ENCODE results near the gene ZSCAN31.

The ZSCAN31 gene

DNA sequence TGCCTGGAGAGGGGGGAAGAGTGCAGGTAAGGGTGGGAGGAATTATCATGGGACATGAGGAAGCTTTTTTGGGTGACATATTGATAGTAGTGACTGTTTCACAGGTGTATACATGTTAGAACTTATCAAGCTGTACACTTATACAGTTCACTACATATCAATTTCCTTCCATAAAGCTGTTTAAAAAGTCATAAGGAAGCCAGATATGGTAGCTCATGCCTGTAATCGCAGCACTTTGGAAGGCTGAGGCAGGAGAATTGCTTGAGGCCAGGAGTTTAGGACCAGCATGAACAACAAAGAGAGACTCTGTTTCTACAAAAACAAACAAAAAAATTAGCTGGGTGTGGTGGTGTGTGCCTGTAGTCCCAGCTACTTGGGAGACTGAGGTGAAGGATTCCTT lies 41.9 kb upstream of the ZSCAN31 start:
- Mint-ChIP-seq H3K4me3 (no peak overlapping the region), H3K4me1 (peaks cover 4% of the 10 kb centered on the region), H3K27ac (no peak overlapping the region), H3K9me3 (peaks cover 10% of the 10 kb centered on the region), H3K27me3 (ENCODE audit: low read depth) (no peaks in the 10 kb centered on the region), H3K36me3 (ENCODE audit: low read depth) (peaks cover 83% of the 10 kb centered on the region)
- TF ChIP-seq, protein P1, sequence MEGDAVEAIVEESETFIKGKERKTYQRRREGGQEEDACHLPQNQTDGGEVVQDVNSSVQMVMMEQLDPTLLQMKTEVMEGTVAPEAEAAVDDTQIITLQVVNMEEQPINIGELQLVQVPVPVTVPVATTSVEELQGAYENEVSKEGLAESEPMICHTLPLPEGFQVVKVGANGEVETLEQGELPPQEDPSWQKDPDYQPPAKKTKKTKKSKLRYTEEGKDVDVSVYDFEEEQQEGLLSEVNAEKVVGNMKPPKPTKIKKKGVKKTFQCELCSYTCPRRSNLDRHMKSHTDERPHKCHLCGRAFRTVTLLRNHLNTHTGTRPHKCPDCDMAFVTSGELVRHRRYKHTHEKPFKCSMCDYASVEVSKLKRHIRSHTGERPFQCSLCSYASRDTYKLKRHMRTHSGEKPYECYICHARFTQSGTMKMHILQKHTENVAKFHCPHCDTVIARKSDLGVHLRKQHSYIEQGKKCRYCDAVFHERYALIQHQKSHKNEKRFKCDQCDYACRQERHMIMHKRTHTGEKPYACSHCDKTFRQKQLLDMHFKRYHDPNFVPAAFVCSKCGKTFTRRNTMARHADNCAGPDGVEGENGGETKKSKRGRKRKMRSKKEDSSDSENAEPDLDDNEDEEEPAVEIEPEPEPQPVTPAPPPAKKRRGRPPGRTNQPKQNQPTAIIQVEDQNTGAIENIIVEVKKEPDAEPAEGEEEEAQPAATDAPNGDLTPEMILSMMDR (IDR thresholded peaks at IDR 0.05; ENCODE audit: unreplicated experiment in 3 of 3): no peak

DNA sequence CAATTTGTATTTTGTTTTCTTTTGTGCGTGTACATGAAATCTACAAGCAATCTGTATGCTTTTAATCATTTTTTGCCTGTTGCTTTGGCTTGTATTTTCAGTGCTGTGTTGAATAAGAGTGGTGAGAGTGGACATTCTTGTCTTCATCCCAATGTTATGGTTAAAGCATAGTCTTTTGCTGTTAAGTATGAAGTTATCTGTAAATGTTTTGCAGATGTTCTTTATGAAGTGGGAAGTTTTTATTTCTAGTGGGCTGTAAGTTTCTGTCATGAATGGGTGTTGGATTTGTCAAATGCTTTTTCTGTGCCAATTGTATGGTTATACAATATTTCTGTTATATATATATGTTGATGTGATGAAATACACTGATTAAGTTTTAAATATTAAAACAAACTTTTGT lies 38.0 kb upstream of the ZSCAN31 start:
- Mint-ChIP-seq H3K36me3 (ENCODE audit: low read depth) (peaks cover 45% of the 10 kb centered on the region), H3K4me3 (no peak overlapping the region), H3K4me1 (no peaks in the 10 kb centered on the region), H3K27me3 (ENCODE audit: low read depth) (no peaks in the 10 kb centered on the region), H3K9me3 (peaks cover 4% of the 10 kb centered on the region), H3K27ac (no peak overlapping the region)
- TF ChIP-seq, protein P1 (IDR thresholded peaks at IDR 0.05; ENCODE audit: unreplicated experiment in 3 of 3): no peak

DNA sequence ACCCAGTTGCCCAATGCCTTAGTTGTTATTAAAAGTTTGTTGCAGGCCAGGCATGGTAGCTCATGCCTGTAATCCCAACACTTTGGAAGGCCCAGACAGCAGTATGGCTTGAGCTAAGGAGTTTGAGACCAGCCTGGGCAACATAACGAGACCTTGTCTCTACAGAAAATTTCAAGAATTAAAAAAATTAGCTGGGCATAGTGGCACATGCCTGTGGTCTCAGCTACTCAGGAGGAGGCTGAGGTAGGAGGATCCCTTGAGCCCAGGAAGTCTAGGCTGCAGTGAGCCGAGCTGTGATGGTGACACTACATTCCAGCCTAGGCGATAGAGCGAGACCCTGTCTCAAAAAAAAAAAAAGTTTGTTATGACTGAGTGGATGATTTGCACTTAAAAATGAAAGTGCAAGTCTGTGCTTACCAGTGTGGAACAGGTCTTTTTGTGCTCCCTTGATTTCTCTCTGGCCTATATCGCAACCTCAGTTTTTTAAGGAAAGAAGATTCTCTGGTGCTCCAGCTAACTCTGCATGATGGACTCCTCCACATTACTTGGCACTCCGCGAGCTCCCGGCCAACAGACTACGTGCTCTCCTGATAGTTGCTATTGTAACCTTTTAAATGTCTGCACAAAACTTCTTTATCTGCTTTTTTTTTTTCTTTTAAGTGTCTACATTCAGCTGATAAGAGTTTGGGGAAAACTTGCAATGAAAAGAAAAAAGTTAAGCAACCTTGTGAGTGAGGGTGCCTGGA lies 35.9 kb upstream of the ZSCAN31 start:
- TF ChIP-seq, protein P1 (IDR thresholded peaks at IDR 0.05; ENCODE audit: unreplicated experiment in 3 of 3): no peak
- Mint-ChIP-seq H3K27me3 (ENCODE audit: low read depth) (no peaks in the 10 kb centered on the region), H3K4me1 (no peaks in the 10 kb centered on the region), H3K36me3 (ENCODE audit: low read depth) (peaks cover 37% of the 10 kb centered on the region), H3K27ac (no peak overlapping the region), H3K9me3 (no peaks in the 10 kb centered on the region), H3K4me3 (no peak overlapping the region)

DNA sequence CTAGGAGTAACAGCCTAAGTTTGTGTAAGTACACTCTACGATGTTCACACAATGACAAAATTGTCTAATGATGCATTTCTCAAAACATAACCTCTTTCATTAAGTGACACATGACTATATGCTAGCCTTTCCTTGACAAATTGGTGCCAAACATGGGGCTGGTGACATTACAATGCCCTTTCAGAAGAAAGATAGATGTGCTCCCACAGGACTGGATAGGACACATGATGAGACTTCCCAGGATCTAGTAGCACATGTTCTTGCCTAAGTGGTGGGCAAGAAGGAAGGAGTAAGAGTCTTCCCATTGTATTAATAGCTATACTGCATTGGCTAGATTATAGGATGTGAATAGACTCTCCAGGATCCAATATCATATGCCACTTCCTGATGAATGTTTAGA lies 35.3 kb upstream of the ZSCAN31 start:
- Mint-ChIP-seq H3K36me3 (ENCODE audit: low read depth) (peaks cover 40% of the 10 kb centered on the region), H3K4me1 (no peaks in the 10 kb centered on the region), H3K9me3 (no peaks in the 10 kb centered on the region), H3K4me3 (no peak overlapping the region), H3K27ac (no peak overlapping the region), H3K27me3 (ENCODE audit: low read depth) (no peaks in the 10 kb centered on the region)
- TF ChIP-seq, protein P1 (IDR thresholded peaks at IDR 0.05; ENCODE audit: unreplicated experiment in 3 of 3): no peak

DNA sequence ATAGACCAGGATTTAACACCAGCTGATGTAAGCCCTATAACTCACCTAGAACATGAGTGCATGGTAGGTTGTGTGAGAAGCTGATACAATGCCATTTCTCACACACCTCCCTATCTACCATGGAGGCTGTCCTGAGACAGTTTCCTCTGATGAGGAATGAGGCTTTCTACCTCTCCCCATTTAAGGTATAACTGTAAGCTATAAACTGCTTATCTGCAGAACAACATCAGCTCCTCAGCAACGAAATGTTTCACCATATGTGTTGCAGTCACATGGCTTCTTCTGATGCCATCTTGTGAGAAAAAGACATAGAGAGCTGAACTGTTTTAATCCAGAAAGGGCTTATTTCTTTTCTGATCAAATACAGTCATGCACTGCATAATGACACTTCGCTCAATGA lies 34.5 kb upstream of the ZSCAN31 start:
- Mint-ChIP-seq H3K36me3 (ENCODE audit: low read depth) (peaks cover 41% of the 10 kb centered on the region), H3K27ac (no peak overlapping the region)

More for the DNA sequence above, 34.5 kb upstream of the ZSCAN31 start:
- H3K27me3 Mint-ChIP-seq (ENCODE audit: low read depth): no peaks in the 10 kb centered on the region
- no peak overlapping the region for H3K4me3 Mint-ChIP-seq
- H3K9me3 Mint-ChIP-seq: no peaks in the 10 kb centered on the region
- no peaks in the 10 kb centered on the region for H3K4me1 Mint-ChIP-seq
- TF ChIP-seq, protein P1 (IDR thresholded peaks at IDR 0.05; ENCODE audit: unreplicated experiment in 3 of 3): no peak

Data from nephron (organoid).